Common myeloid progenitor, CD34-positive (primary cell): ENCODE measurements around the gene TAS2R60.

Experiments
- CTCF ChIA-PET: fragments of 350-600 bp; sonication (Branson Sonifier 250); formaldehyde crosslinking; loops from one replicate; lab custom pipeline; 2021; ENCODE audit warnings: antibody characterized with exemption; lab: Charles Lee
- POLR2A ChIA-PET: fragments of 350-600 bp; sonication (Branson Sonifier 250); formaldehyde crosslinking; loops from one replicate; lab custom pipeline; 2021; ENCODE audit warnings: antibody characterized with exemption; lab: Charles Lee
- DNase-seq, 3 donors: peaks; one replicate each; pipeline versions ENCODE4 v3.0.0 to v3.0.0-alpha.2; 2013
- H3K27ac ChIP-seq, 2 experiments: 1 replicate in 1 of 2; 2 replicates in 1 of 2; pipeline ENCODE4 v1.7.0; 2013; ENCODE audit warnings: inconsistent platforms in 2 of 2, low read length in 2 of 2, mild to moderate bottlenecking in 2 of 2, low read depth in 1 of 2, moderate library complexity in 1 of 2; ENCODE audit not compliant: severe bottlenecking in 2 of 2, insufficient read depth in 1 of 2, poor library complexity in 1 of 2
- H3K27me3 ChIP-seq, 5 experiments: replicated peaks in 2 of 5; 1 replicate in 3 of 5; 2 replicates in 2 of 5; pipeline versions ENCODE4 v1.6.1 to v1.7.0; 2013; ENCODE audit warnings: low read length in 4 of 5, mild to moderate bottlenecking in 2 of 5, moderate library complexity in 2 of 5, inconsistent platforms in 1 of 5; ENCODE audit not compliant: insufficient read depth in 5 of 5, control insufficient read depth in 4 of 5
- H3K36me3 ChIP-seq, 4 experiments: 1 replicate in 2 of 4; 2 replicates in 2 of 4; pipeline versions ENCODE4 v1.6.1 to v1.7.0; 2013; ENCODE audit warnings: low read length in 3 of 4, control low read depth in 1 of 4, mild to moderate bottlenecking in 1 of 4; ENCODE audit not compliant: control insufficient read depth in 4 of 4, insufficient read depth in 4 of 4
- H3K4me1 ChIP-seq, 4 experiments: 1 replicate in 3 of 4; 2 replicates in 1 of 4; pipeline versions ENCODE4 v1.6.1 to v1.7.1; 2013; ENCODE audit warnings: low read length in 3 of 4, mild to moderate bottlenecking in 3 of 4, control low read depth in 1 of 4, inconsistent platforms in 1 of 4, moderate library complexity in 1 of 4; ENCODE audit not compliant: control insufficient read depth in 4 of 4, insufficient read depth in 4 of 4; ENCODE audit errors: control extremely low read depth in 1 of 4
- H3K4me3 ChIP-seq, 7 experiments: 1 replicate in 4 of 7; 2 replicates in 3 of 7; pipeline versions ENCODE4 v1.5.1 to v1.7.0; 2013; ENCODE audit warnings: mild to moderate bottlenecking in 7 of 7, low read length in 6 of 7, moderate library complexity in 6 of 7, inconsistent platforms in 2 of 7, low read depth in 2 of 7, control low read depth in 1 of 7; ENCODE audit not compliant: insufficient read depth in 4 of 7, control insufficient read depth in 1 of 7; ENCODE audit errors: extremely low read depth in 1 of 7
- H3K9me3 ChIP-seq, 5 experiments: 1 replicate in 4 of 5; 2 replicates in 1 of 5; pipeline versions ENCODE4 v1.6.1 to v1.7.1; 2013; ENCODE audit warnings: low read length in 4 of 5, mild to moderate bottlenecking in 2 of 5, inconsistent platforms in 1 of 5, low read depth in 1 of 5, moderate library complexity in 1 of 5; ENCODE audit not compliant: control insufficient read depth in 4 of 5, insufficient read depth in 2 of 5; ENCODE audit errors: control extremely low read depth in 1 of 5
- whole genome bisulfite sequencing: methylation state at CpG from one replicate; pipeline ENCODE4 v1.1.5; 2013; ENCODE audit not compliant: insufficient coverage; 5-methylcytosine and 5-hydroxymethylcytosine counted together

TAS2R60 gene

GRCh38 chr7:143426479-143427142, 16.6 kb upstream of the TAS2R60 start:
- ChIA-PET CTCF (interaction anchor here (0.8 to 1.2 kb wide), 3 partner anchors 8 to 20 kb away, joined by 3 read pairs; no protein-coding TSS in a partner anchor), POLR2A (no interaction called here)
- peaks cover 0 to 10% (median 5%) of the 10 kb centered on the region in 4 experiments for H3K4me1 ChIP-seq
- no peaks in the 10 kb centered on the region for H3K9me3 ChIP-seq
- no peaks in the 10 kb centered on the region for H3K27me3 ChIP-seq
- H3K36me3 ChIP-seq = no peaks in the 10 kb centered on the region
- 100% methylated on average over 2 of the region's 2 CpGs for WGBS
- peak overlapping the region in 1 of 2 experiments; percentile 49 for H3K27ac ChIP-seq
- no peak for DNase-seq
- no peak overlapping the region for H3K4me3 ChIP-seq

DNA sequence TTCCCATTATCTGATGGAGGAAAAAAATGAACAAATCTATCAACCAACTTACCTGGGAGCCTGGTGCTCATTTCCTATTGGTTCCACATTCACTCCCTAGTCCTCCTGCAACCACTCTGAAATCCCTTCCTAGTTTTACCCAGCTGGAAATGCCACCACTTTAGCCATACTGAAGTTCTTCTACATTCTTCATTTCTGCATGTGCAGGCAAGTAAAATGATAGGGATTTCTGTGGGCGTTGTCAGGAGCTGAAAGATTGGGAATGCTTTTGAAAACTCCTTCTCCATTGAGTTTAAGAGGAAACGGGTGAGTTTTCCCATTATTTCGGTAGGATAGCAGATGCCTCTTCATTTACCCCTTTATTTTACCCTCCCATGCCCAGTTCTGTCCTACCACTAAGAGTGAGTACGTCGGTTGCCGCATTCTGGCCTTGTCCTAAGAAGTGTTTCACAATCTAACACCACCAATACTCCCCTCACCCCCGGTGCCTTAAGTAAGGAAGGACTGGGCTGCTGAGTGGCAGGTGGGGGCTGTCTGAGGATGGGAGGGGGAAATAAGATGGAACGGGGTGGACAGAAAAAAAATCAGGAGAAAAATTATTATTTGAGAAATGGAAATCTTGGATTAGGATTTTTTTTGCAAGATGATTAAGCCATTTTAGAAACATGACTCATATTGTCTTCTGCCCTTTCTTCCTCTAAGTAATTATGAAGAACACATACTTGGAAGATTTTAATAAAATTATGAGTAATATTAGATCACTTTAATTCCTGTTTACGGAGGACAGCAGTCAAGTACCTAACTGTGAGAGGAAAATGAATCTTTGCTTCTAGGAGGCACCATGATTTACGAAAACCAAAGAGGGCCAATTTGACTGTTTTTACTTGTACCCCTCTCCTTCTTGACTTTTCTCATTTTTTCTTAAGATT, 13.2 kb upstream of the TAS2R60 start:
- H3K27me3 ChIP-seq = no peaks in the 10 kb centered on the region
- WGBS = 98% methylated on average over 5 of the region's 10 CpGs
- ChIA-PET CTCF (no interaction called here), POLR2A (no interaction called here)
- peaks cover 0 to 3% (median under 1%) of the 10 kb centered on the region in 4 experiments for H3K4me1 ChIP-seq
- no peak overlapping the region for H3K27ac ChIP-seq
- no peak for DNase-seq
- no peaks in the 10 kb centered on the region for H3K9me3 ChIP-seq
- no peak overlapping the region for H3K4me3 ChIP-seq
- peaks cover 0 to 2% (median 0%) of the 10 kb centered on the region in 4 experiments for H3K36me3 ChIP-seq

DNA sequence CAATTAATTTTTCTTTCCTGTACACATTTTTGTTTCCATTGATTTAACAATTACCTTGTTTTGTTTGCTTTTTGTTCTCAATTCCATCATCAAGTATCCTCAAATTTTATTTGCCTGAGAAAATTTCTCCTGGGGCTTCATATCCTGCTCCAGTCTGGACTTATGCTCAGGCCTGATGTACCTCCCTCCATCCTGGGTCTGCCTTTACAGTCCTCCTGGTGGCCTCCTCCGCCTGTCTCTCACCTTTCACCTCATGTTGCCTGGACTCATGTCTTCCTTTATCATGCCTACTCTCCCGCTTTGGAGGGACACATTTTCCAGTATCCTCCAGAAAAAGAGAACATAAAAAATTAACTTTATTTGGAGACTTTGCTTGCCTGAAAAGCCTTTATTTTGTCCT, 12.1 kb upstream of the TAS2R60 start:
- Histone ChIP-seq H3K27me3 (no peaks in the 10 kb centered on the region), H3K36me3 (peaks cover 0 to 2% (median 0%) of the 10 kb centered on the region in 4 experiments), H3K27ac (no peak overlapping the region), H3K4me3 (no peak overlapping the region), H3K9me3 (no peaks in the 10 kb centered on the region), H3K4me1 (peaks cover 0 to 3% (median under 1%) of the 10 kb centered on the region in 4 experiments)
- no peak for DNase-seq
- ChIA-PET POLR2A (no interaction called here), CTCF (interaction anchor here (1.2 kb wide), 1 partner anchor 9 kb away, joined by 3 read pairs; no protein-coding TSS in a partner anchor)
- no CpG with 5 or more reads among the region's 2 CpGs for WGBS

DNA sequence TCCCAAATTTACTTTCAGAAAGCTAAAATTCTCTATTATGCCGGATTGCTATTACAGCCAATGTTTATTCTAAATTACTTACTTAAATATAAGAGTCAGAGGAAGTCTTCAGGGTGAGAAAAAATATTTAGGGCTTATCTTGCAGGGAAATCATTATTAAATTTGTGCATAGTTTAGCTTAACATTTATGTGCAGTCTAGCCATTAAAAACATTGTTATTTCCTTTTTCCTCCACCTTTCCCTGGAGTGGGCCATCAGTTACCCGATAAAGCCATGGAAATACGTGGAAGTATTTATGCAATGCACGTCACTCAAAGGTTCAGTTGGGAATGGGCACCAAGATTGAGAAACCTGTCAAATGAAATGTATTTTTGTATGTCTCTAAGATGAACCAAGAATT, 9.5 kb upstream of the TAS2R60 start:
- H3K4me1 ChIP-seq = peaks cover 0 to 20% (median 13%) of the 10 kb centered on the region in 4 experiments
- H3K4me3 ChIP-seq = no peak overlapping the region
- H3K9me3 ChIP-seq = no peaks in the 10 kb centered on the region
- H3K27me3 ChIP-seq = no peaks in the 10 kb centered on the region
- peaks cover 0 to 2% (median 0%) of the 10 kb centered on the region in 4 experiments for H3K36me3 ChIP-seq
- H3K27ac ChIP-seq = no peak overlapping the region
- DNase-seq = no peak
- no CpG with 5 or more reads among the region's 4 CpGs for WGBS
- POLR2A ChIA-PET = no interaction called here
- CTCF ChIA-PET = interaction anchor here (0.6 to 1.6 kb wide), 5 partner anchors 12 to 218 kb away, joined by 3 to 5 read pairs (median 3); no protein-coding TSS in a partner anchor

- POLR2A ChIA-PET = no interaction called here
- 99% methylated on average over 9 of the region's 9 CpGs for WGBS
- CTCF ChIA-PET = interaction anchor here (1.1 to 1.6 kb wide), 4 partner anchors 13 to 219 kb away, joined by 3 to 5 read pairs (median 4); partner anchors contain the start of gene EPHA1
Observed at GRCh38 chr7:143434660-143435059, 8.6 kb upstream of the TAS2R60 start.

DNA sequence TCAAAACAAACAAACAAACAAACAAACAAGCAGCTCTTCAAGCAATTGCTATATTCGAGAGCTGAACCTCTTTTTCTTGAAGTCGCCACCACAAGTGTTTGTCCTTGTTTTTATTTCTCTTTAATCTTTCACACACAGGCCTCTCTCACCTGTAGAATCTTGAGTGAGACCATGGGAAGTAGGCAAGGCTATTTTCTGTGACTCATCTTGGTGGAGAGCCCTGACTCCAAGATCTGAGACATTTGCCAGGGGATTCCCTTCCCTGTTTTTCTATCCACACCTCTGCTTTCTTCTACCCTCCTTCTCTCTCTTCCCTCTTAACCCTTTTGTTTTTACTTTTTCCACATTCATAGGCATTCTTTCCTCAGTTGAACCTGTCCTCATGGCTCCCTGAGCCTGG, 8.0 kb upstream of the TAS2R60 start:
- H3K36me3 ChIP-seq = peaks cover 0 to 2% (median 0%) of the 10 kb centered on the region in 4 experiments
- peaks cover 0 to 20% (median 13%) of the 10 kb centered on the region in 4 experiments for H3K4me1 ChIP-seq
- WGBS = no CpG with 5 or more reads among the region's 2 CpGs
- POLR2A ChIA-PET = no interaction called here
- no peak overlapping the region for H3K4me3 ChIP-seq
- DNase-seq = no peak
- H3K27ac ChIP-seq = no peak overlapping the region
- H3K9me3 ChIP-seq = no peaks in the 10 kb centered on the region
- CTCF ChIA-PET = interaction anchor here (1.2 to 1.6 kb wide), 3 partner anchors 27 to 195 kb away, joined by 3 to 4 read pairs (median 4); partner anchors contain the start of gene EPHA1
- no peaks in the 10 kb centered on the region for H3K27me3 ChIP-seq

More at GRCh38 chr7:143434660-143435059, 8.6 kb upstream of the TAS2R60 start:
- DNase-seq = no peak
- no peaks in the 10 kb centered on the region for H3K27me3 ChIP-seq
- H3K4me1 ChIP-seq = peaks cover 0 to 20% (median 13%) of the 10 kb centered on the region in 4 experiments
- no peak overlapping the region for H3K27ac ChIP-seq
- H3K36me3 ChIP-seq = peaks cover 0 to 2% (median 0%) of the 10 kb centered on the region in 4 experiments
- H3K4me3 ChIP-seq = no peak overlapping the region
- H3K9me3 ChIP-seq = no peaks in the 10 kb centered on the region
